ENCODE data around the gene STK40.

Gene STK40

DNA sequence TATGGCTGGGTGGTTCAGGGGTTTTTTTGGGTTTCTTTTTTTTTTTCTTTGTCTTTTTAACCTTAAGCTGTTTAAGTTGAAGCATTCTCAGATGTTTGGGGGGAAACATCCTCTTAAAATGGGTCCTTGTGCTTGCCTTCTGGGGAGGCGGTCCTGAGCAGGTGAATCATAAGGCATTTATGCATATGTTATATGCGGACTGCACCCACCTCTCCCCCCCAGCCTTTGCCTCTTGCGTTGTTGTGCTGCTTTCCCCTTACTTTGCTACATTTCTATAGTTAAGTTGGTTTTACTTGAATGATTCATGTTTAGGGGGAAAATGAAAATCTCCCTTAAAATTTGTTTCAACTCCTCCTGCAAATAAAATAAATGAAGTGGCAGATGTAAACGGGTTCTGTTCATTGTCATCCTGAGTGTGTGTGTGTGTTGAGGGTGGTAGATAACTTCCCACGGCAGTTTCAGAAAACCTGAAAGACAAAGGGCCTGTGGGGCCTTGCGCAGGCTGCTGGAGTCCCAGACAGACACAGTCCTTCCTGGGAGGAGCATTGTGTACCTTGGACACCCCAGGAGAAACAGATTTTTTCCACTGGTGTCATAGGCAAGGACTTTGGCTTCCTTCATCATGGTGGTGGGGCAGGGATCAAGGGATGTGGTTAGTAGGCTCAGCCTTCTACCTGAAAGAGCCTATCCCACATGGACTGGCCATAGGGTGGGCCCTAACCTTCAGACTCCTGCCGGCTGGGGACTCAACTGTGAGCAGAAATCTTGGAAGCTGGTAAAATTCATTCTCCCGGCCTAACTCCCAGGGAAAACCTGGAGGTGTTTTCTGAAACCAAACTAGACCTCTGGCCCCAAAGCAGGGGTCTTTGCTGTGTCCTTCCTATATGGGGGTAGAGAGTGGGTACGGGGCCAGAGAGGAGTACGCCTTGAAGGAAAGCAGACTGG lies 80.5 kb downstream of the STK40 start:
- peaks cover 56% of the 10 kb centered on the region for H3K4me1 Mint-ChIP-seq
- peak overlapping the region; percentile 44 for H3K27ac Mint-ChIP-seq
- peaks cover 95% of the 10 kb centered on the region for H3K36me3 Mint-ChIP-seq
- H3K4me3 Mint-ChIP-seq: peak overlapping the region; percentile 93
- H3K9me3 Mint-ChIP-seq: no peaks in the 10 kb centered on the region
- DNase-seq (ENCODE audit: low spot score in 2 of 2) (no peak), ATAC-seq (no peak)

GRCh38 chr1:36304521-36304920 lies 81.2 kb downstream of the STK40 start:
- H3K27ac Mint-ChIP-seq: no peak overlapping the region
- peaks cover 60% of the 10 kb centered on the region for H3K4me1 Mint-ChIP-seq
- peaks cover 95% of the 10 kb centered on the region for H3K36me3 Mint-ChIP-seq
- H3K4me3 Mint-ChIP-seq: no peak overlapping the region
- H3K9me3 Mint-ChIP-seq: no peaks in the 10 kb centered on the region
- ATAC-seq (no peak), DNase-seq (ENCODE audit: low spot score in 2 of 2) (no peak)

GRCh38 chr1:36303650-36304360 lies 81.9 kb downstream of the STK40 start:
- H3K4me3 Mint-ChIP-seq: no peak overlapping the region
- H3K27ac Mint-ChIP-seq: peak overlapping the region; percentile 91
- DNase-seq (ENCODE audit: low spot score in 2 of 2) (no peak), ATAC-seq (no peak)
- H3K4me1 Mint-ChIP-seq: peaks cover 58% of the 10 kb centered on the region
- no peaks in the 10 kb centered on the region for H3K9me3 Mint-ChIP-seq
- peaks cover 95% of the 10 kb centered on the region for H3K36me3 Mint-ChIP-seq

DNA sequence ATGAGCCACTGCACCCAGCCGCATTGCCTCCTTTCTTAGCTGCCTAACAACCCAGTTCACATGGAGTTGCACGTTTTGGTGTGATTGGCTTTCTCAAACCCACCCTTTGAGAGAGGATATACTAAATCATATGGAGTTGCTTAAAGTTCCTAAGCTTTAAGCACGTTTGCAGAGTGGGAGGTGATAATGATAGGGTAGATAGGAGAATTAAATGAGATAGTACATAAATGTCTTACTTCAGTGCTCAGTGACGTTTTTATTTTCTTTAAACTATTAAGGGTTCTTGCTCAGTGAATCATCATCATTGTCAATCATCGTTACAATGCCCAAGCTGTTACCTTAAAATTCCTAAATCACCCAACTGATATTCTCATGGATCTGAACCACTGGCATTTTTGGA lies 82.5 kb downstream of the STK40 start:
- Mint-ChIP-seq H3K4me3 (no peak overlapping the region), H3K36me3 (peaks cover 95% of the 10 kb centered on the region), H3K4me1 (peaks cover 57% of the 10 kb centered on the region), H3K9me3 (no peaks in the 10 kb centered on the region), H3K27ac (peak overlapping the region; percentile 91)
- no peak for DNase-seq (ENCODE audit: low spot score in 2 of 2)
- no peak for ATAC-seq

- peak overlapping the region; percentile 82 for H3K27ac Mint-ChIP-seq
- no peaks in the 10 kb centered on the region for H3K9me3 Mint-ChIP-seq
- DNase-seq (ENCODE audit: low spot score in 2 of 2) (no peak), ATAC-seq (no peak)
- H3K4me3 Mint-ChIP-seq: no peak overlapping the region
- H3K4me1 Mint-ChIP-seq: peaks cover 40% of the 10 kb centered on the region
- peaks cover 98% of the 10 kb centered on the region for H3K36me3 Mint-ChIP-seq
These were observed 84.5 kb downstream of the STK40 start for GRCh38 chr1:36301220-36301619.

DNA sequence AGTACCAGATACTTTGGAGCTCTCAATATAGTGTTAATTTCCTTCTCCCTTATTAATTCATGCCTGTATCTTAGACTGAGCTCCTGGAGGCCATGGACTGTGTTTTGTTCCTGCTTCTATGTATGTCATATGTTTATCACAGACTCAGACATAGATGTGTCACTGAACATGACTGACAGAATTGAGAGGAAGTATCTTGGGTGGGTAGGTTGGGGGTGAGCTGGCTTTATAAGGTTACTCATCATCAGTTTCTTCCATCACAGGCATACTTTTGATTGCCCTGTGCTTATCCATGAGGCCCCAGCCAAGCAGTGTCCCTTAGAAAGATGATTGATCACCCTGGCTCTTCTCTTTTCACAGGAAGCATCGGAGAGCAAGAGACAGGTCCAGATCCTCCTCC lies 85.2 kb downstream of the STK40 start:
- Mint-ChIP-seq H3K9me3 (no peaks in the 10 kb centered on the region), H3K4me3 (no peak overlapping the region), H3K4me1 (peaks cover 33% of the 10 kb centered on the region), H3K36me3 (peaks cover 100% of the 10 kb centered on the region), H3K27ac (peak overlapping the region; percentile 82)
- DNase-seq (ENCODE audit: low spot score in 2 of 2) (no peak), ATAC-seq (peak; percentile 88)

DNA sequence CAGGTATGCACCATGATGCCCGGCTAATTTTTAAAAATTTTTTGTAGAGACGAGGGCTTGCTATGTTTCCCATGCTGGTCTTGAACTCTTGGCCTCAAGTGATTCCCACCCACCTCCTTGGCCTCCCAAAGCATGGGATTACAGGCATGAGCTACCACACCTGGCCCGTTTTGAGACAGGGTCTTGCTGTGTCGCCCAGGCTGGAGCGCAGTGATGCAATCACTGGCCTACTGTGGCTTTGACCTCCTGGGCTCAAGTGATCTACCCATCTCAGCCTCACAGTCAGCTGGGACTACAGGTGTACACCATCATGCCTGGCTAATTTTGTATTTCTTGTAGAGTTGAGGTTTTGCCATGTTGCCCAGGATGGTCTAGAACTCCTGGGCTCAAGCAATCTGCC lies 87.1 kb downstream of the STK40 start:
- Mint-ChIP-seq H3K4me3 (no peak overlapping the region), H3K36me3 (peaks cover 100% of the 10 kb centered on the region), H3K9me3 (no peaks in the 10 kb centered on the region), H3K4me1 (peaks cover 23% of the 10 kb centered on the region), H3K27ac (peak overlapping the region; percentile 34)
- no peak for ATAC-seq
- DNase-seq (ENCODE audit: low spot score in 2 of 2): no peak

- H3K4me1 Mint-ChIP-seq: peaks cover 20% of the 10 kb centered on the region
- ATAC-seq: no peak
- H3K27ac Mint-ChIP-seq: no peak overlapping the region
- H3K9me3 Mint-ChIP-seq: no peaks in the 10 kb centered on the region
- DNase-seq (ENCODE audit: low spot score in 2 of 2): no peak
- peaks cover 100% of the 10 kb centered on the region for H3K36me3 Mint-ChIP-seq
- no peak overlapping the region for H3K4me3 Mint-ChIP-seq
These were observed 88.7 kb downstream of the STK40 start for GRCh38 chr1:36297062-36297461.

DNA sequence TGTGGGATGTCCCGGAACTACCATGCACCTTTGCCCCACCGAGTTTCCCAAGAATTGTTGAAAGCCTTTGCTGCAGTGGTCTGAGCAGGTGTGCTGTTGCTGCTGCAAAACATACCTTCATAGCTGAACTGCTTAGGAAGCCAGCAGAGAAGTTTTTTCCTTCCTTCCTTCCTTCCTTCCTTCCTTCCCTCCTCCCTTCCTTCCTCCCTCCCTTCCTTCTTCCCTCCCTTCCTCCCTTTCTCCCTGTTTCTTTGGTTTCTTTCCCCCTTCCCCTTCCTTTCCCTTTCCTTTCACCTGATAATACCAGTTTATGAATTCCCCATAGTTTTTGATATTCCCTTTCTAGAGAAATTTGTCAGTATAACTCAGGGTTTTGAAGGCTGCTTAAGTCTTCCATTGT lies 90.3 kb downstream of the STK40 start:
- Mint-ChIP-seq H3K4me3 (no peak overlapping the region), H3K27ac (no peak overlapping the region), H3K9me3 (no peaks in the 10 kb centered on the region), H3K4me1 (peaks cover 14% of the 10 kb centered on the region), H3K36me3 (peaks cover 100% of the 10 kb centered on the region)
- DNase-seq (ENCODE audit: low spot score in 2 of 2) (no peak), ATAC-seq (no peak)

All from stimulated activated effector memory CD8-positive, alpha-beta T cell treated with anti-CD3 and anti-CD28 coated beads, Interleukin-12 subunit alpha, Interleukin-12 subunit beta, amount 100 ng/mL, for 72 hours (primary cell).